Calu3 (cell line): Measurements from ENCODE around the gene CYSTM1. TPM values are rescaled to one million over a fixed set of nuclear protein-coding genes. Genes with fewer than 3 reads are reported as not detected.

Source experiments
- BruUV-seq: library from RNA; stranded (reverse); fragments of 400-500 nt; replicated peaks from 2 replicates; lab custom pipeline; 2021; lab: Mats Ljungman, UMichigan
- CTCF ChIA-PET: fragments of 300-600 bp; sonication (Branson Sonifier 250); formaldehyde crosslinking; loops from one replicate; lab custom pipeline; 2022; ENCODE audit warnings: antibody characterized with exemption; lab: Charles Lee
- DNase-seq: peaks from one replicate; pipeline ENCODE4 v3.0.0; 2022
- H3K27ac Mint-ChIP-seq: one replicate; pipeline ENCODE4 v1.8.0; 2022; ENCODE audit warnings: mixed read lengths; ENCODE audit not compliant: unreplicated experiment
- H3K27me3 Mint-ChIP-seq: one replicate; pipeline ENCODE4 v1.8.0; 2022; ENCODE audit warnings: mixed read lengths; ENCODE audit not compliant: unreplicated experiment
- H3K36me3 Mint-ChIP-seq: one replicate; pipeline ENCODE4 v1.8.0; 2022; ENCODE audit warnings: mild to moderate bottlenecking, moderate library complexity, mixed read lengths; ENCODE audit not compliant: insufficient read depth, unreplicated experiment
- H3K4me1 Mint-ChIP-seq: one replicate; pipeline ENCODE4 v1.8.0; 2022; ENCODE audit warnings: mild to moderate bottlenecking, low read depth, mixed read lengths; ENCODE audit not compliant: unreplicated experiment
- H3K4me3 Mint-ChIP-seq: one replicate; pipeline ENCODE4 v1.8.0; 2022; ENCODE audit warnings: mild to moderate bottlenecking, low read depth, moderate library complexity, mixed read lengths; ENCODE audit not compliant: unreplicated experiment
- H3K9me3 Mint-ChIP-seq: one replicate; pipeline ENCODE4 v1.8.0; 2022; ENCODE audit warnings: low read depth, mixed read lengths; ENCODE audit not compliant: unreplicated experiment
- CTCF ChIP-seq: fragments of 200-600 bp; IDR thresholded peaks from one replicate; pipeline ENCODE4 v1.8.0; 2022; ENCODE audit warnings: antibody characterized with exemption; ENCODE audit not compliant: unreplicated experiment
- intact Hi-C: fragments of 100-400 bp; cut with micrococcal nuclease; formaldehyde crosslinking; loops from one replicate; pipeline ENCODE4 v1.10.0; 2022; ENCODE audit not compliant: unreplicated experiment
- total RNA-seq: library from RNA; stranded (reverse); gene quantifications from 2 replicates; pipeline ENCODE4 v1.2.3, GENCODE V29; 2022

The CYSTM1 gene
- total RNA-seq, 1 experiment from 2014 or later, result 198 TPM

- intact Hi-C loops, result no loop called here
- CTCF ChIA-PET, result interaction anchor here (0.6 to 5.8 kb wide), 5 partner anchors 10 to 92 kb away, joined by 3 to 37 read pairs (median 5); partner anchors contain the start of gene HBEGF
- peaks cover 49% of the 10 kb centered on the region for H3K36me3 Mint-ChIP-seq
- no peak for TF ChIP-seq CTCF
- H3K4me1 Mint-ChIP-seq, result peaks cover 26% of the 10 kb centered on the region
- DNase-seq, result peak; percentile 58
- H3K9me3 Mint-ChIP-seq, result no peaks in the 10 kb centered on the region
- no TSS peak for BruUV-seq
- H3K27me3 Mint-ChIP-seq, result no peaks in the 10 kb centered on the region
- H3K27ac Mint-ChIP-seq, result no peak overlapping the region
- no peak overlapping the region for H3K4me3 Mint-ChIP-seq
These were observed 79.0 kb downstream of the CYSTM1 start for GRCh38 chr5:140253985-140254384.

- CTCF ChIA-PET, result interaction anchor here (1.3 to 5.8 kb wide), 3 partner anchors 90 to 91 kb away, joined by 3 to 37 read pairs (median 10); partner anchors contain the start of gene HBEGF
- intact Hi-C loops, result no loop called here
- DNase-seq, result no peak
These were observed 80.6 kb downstream of the CYSTM1 start for GRCh38 chr5:140255460-140256157.

GRCh38 chr5:140256726-140257125 lies 81.7 kb downstream of the CYSTM1 start:
- TF ChIP-seq CTCF, result no peak
- no TSS peak for BruUV-seq
- peaks cover 21% of the 10 kb centered on the region for H3K4me1 Mint-ChIP-seq
- H3K9me3 Mint-ChIP-seq, result no peaks in the 10 kb centered on the region
- H3K4me3 Mint-ChIP-seq, result no peak overlapping the region
- H3K27me3 Mint-ChIP-seq, result no peaks in the 10 kb centered on the region
- no peak for DNase-seq
- intact Hi-C loops, result no loop called here
- H3K27ac Mint-ChIP-seq, result no peak overlapping the region
- CTCF ChIA-PET, result interaction anchor here (0.6 to 3.3 kb wide), 3 partner anchors 88 to 94 kb away, joined by 3 to 10 read pairs (median 3); partner anchors contain the start of gene HBEGF
- peaks cover 50% of the 10 kb centered on the region for H3K36me3 Mint-ChIP-seq

More at GRCh38 chr5:140255460-140256157, 80.6 kb downstream of the CYSTM1 start:
- Mint-ChIP-seq H3K36me3 (peaks cover 46% of the 10 kb centered on the region), H3K9me3 (no peaks in the 10 kb centered on the region), H3K4me3 (no peak overlapping the region), H3K27me3 (no peaks in the 10 kb centered on the region), H3K27ac (no peak overlapping the region), H3K4me1 (peaks cover 17% of the 10 kb centered on the region)
- no peak for TF ChIP-seq CTCF
- BruUV-seq, result no TSS peak

GRCh38 chr5:140258016-140258415 lies 83.0 kb downstream of the CYSTM1 start:
- Mint-ChIP-seq H3K4me1 (peaks cover 18% of the 10 kb centered on the region), H3K36me3 (peaks cover 47% of the 10 kb centered on the region), H3K27me3 (no peaks in the 10 kb centered on the region), H3K9me3 (no peaks in the 10 kb centered on the region), H3K27ac (peak overlapping the region; percentile 95), H3K4me3 (peak overlapping the region; percentile 11)
- DNase-seq, result no peak
- BruUV-seq, result no TSS peak
- no peak for TF ChIP-seq CTCF
- CTCF ChIA-PET, result interaction anchor here (0.6 to 3.3 kb wide), 5 partner anchors 14 to 593 kb away, joined by 3 to 10 read pairs (median 5); partner anchors contain the start of gene HBEGF
- intact Hi-C loops, result no loop called here
